Caki2 (cell line): ENCODE measurements around the gene NR4A3. TPM values are rescaled to one million over a fixed set of nuclear protein-coding genes. Genes with fewer than 3 reads are reported as not detected.

ENCODE experiments used
- DNase-seq: peaks from one replicate; pipeline ENCODE4 v3.0.0-alpha.2; 2015; ENCODE audit warnings: low read depth
- in situ Hi-C: cut with HindIII; loops from 2 replicates; pipeline ENCODE4 v1.10.0; 2016; ENCODE audit warnings: low sequenced_read_pairs, low pct_unique_long_range_greater_than_20kb, mixed read lengths
- total RNA-seq: library from RNA; depleted of rRNA; stranded (reverse); fragments of >200 nt; shearing (Covaris generic); gene quantifications from 2 replicates; pipeline ENCODE4 v1.2.3, GENCODE V29; 2014; ENCODE audit warnings: low replicate concordance

The NR4A3 gene
- total RNA-seq, 1 experiment from 2014 or later = not detected

- in situ Hi-C loops = no loop called here
- DNase-seq = no peak
Measured at GRCh38 chr9:99811172-99811571, 10.5 kb upstream of the NR4A3 start.

- in situ Hi-C loops = no loop called here
- DNase-seq = no peak
Measured at GRCh38 chr9:99811598-99812383, 9.9 kb upstream of the NR4A3 start.

- no peak for DNase-seq
- in situ Hi-C loops = no loop called here
Measured at GRCh38 chr9:99813739-99814138, 7.9 kb upstream of the NR4A3 start.

GRCh38 chr9:99814359-99814758 lies 7.3 kb upstream of the NR4A3 start:
- in situ Hi-C loops = no loop called here
- DNase-seq = no peak

- no peak for DNase-seq
- in situ Hi-C loops = no loop called here
Measured at GRCh38 chr9:99816392-99816791, 5.3 kb upstream of the NR4A3 start.

- no peak for DNase-seq
- in situ Hi-C loops = no loop called here
Measured at GRCh38 chr9:99818500-99818899, 3.2 kb upstream of the NR4A3 start.

GRCh38 chr9:99819123-99819855 lies 2.4 kb upstream of the NR4A3 start:
- in situ Hi-C loops = no loop called here

GRCh38 chr9:99819856-99820684 lies 1.6 kb upstream of the NR4A3 start:
- in situ Hi-C loops = no loop called here
- peak; percentile 85 for DNase-seq

More at GRCh38 chr9:99819123-99819855, 2.4 kb upstream of the NR4A3 start:
- peak; percentile 82 for DNase-seq

GRCh38 chr9:99820685-99821395 lies 845 bp upstream of the NR4A3 start:
- in situ Hi-C loops = no loop called here
- DNase-seq = no peak

GRCh38 chr9:99822109-99822805 lies 572 bp downstream of the NR4A3 start:
- in situ Hi-C loops = no loop called here
- DNase-seq = peak; percentile 33

- in situ Hi-C loops = no loop called here
- DNase-seq = peak; percentile 42
Measured at GRCh38 chr9:99822806-99823591, 1.3 kb downstream of the NR4A3 start.

- in situ Hi-C loops = no loop called here
- no peak for DNase-seq
Measured at GRCh38 chr9:99823681-99824377, 2.1 kb downstream of the NR4A3 start.

GRCh38 chr9:99824378-99825171 lies 2.9 kb downstream of the NR4A3 start:
- in situ Hi-C loops = no loop called here
- no peak for DNase-seq

- in situ Hi-C loops = no loop called here
- DNase-seq = no peak
Measured at GRCh38 chr9:99825172-99826046, 3.7 kb downstream of the NR4A3 start.

GRCh38 chr9:99826579-99826978 lies 4.9 kb downstream of the NR4A3 start:
- no peak for DNase-seq
- in situ Hi-C loops = no loop called here
